ENCODE data around the gene ARHGEF37.

ARHGEF37 gene

DNA sequence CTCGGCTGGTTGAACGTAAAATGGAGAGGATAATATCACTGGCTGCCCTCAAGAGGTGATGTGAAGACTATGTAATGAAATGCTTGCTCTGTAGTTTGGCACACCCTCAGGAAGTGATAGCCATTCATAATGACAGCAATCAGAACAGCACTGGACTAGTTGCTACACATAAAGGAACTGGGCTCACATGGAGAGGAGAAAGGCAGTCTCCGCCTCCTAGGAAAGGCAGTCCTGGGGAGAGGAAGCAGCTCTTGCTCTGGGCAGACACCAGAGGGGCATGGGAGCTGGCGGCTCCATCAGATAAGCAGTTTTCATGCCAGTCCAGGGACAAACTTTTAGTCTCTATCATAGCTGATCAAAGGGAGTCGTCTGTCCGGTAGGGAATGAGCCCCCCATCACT, 46.9 kb downstream of the ARHGEF37 start:
- no peak for DNase-seq (ENCODE audit: low read depth in 2 of 2)

DNA sequence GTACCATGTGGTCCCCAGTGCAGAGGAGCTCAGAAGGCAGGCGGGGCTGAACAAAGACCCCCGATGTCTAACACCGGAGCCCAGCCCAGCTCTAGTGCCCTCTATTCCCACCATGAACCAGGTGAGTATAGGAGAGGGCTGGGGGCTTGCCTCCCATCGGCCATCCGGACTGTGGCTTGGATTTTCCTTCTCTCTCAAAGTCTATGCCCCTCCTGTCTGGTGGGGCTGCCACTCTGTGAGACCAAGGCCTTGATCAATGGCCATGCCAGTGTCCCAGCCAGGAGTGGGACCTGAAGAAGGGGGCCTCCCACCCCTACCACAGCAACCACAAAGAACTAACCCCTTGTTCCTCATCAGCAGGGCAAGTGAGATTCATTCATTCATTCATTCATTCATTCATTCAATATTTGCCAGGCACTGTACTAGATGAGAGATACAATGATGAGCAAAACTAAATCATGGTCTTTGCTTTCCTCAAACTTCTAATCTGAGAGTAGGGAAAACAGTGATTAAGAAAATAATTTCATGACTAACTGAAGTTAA, 47.6 kb downstream of the ARHGEF37 start:
- DNase-seq (ENCODE audit: low read depth in 2 of 2), result no peak

DNA sequence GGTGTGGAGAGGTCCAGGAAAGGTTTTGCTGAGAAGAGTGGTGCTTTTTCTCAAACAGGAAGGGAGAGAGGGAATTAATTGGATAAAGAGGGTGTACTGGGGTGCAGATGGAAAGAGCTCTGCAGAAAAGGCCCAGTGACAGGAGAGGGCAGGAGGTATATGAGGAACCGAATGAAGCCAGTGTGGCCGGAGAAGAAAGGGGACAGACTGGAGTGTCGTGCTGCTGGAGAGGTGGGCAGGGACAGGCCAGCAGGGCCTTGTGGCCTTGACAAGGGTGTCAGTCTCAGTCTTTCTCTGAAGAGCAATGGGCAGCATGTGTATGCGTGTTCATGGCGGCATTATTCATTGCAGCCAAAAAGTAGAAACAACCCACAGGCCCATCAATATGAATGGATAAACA, 48.1 kb downstream of the ARHGEF37 start:
- no peak for DNase-seq (ENCODE audit: low read depth in 2 of 2)

DNA sequence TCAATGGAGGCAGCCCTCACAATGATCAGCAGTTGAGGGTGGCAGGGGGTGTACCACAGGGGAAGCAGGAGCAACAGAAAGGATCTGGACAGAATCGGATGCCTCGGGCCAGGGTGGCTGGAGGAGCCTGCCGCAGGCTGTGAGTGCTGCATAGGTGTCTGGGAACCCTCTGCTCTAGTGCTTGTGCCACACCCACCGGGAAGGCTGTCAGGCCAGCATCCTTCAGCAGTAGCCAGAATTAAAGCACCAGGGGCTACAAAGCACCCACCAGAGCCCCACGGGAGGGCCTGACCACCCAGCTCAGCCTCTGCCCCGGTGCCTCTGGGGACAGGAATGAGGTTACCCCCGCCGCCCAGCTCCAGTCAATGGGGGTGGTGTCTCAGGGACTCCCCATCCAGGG, 49.0 kb downstream of the ARHGEF37 start:
- no peak for DNase-seq (ENCODE audit: low read depth in 2 of 2)

DNA sequence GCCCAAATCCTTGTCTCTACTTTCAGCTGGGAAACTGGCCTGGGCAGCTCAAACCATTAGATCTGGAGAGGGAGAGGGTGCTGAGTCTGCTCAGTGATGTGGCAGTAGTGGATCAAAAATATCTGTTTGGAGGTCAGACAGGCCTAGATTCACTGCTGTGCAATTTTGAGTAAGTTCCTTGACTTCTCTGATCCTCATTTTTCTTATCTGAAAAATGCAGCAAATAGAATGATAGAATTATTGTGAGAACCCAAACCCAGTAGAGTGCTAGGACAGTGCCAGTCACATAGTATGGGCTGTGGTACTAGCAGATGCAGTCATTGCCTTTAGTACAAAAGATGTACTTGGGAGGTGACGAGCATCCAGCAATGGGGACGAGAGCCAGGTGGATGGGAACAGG, 50.2 kb downstream of the ARHGEF37 start:
- no peak for DNase-seq (ENCODE audit: low read depth in 2 of 2)

DNA sequence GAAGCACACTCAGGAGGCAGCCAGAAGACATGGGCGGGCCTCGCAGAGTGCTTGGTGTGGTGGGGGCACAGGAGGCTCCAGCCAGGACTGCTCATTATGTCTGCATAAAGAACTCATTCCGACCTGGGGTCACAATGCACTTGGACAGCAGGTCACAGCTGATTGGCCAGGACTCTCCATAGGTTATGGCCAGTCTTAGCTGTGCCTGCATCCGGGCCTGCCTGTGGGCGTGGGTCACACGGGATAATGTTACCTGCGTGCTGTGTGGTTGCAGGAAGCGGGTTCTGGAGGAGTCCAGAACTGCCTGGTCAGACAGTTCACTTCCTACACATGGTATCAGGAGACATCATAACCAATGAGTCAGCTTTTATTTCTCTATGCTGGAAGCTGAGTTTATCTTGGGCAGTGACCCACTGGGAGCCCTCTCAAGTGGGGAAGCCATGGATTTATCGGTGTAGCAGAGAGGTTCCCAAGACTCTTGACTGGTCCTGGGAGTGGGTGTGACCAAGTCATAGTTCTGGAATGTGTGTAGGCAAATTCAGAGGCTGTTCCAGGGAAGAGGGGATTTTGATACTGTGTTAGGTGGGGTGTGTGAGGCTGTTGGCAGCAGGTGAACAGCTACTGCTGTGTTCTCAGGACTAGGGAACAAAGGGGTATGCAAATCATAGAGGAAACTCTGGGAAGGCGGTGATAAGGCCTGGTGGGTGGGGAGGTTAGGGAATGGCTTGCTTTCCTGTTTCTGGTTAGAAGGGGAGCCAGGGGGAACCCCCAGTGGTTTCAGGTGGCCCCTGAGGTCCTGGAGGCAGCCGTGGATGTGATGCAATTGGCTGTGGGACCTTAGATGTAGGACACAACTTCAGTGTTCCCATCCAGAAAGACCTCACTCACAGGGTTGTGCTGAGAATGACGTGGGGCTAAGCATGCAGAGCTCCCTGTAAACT, 51.3 kb downstream of the ARHGEF37 start:
- DNase-seq (ENCODE audit: low read depth in 2 of 2), result no peak

DNA sequence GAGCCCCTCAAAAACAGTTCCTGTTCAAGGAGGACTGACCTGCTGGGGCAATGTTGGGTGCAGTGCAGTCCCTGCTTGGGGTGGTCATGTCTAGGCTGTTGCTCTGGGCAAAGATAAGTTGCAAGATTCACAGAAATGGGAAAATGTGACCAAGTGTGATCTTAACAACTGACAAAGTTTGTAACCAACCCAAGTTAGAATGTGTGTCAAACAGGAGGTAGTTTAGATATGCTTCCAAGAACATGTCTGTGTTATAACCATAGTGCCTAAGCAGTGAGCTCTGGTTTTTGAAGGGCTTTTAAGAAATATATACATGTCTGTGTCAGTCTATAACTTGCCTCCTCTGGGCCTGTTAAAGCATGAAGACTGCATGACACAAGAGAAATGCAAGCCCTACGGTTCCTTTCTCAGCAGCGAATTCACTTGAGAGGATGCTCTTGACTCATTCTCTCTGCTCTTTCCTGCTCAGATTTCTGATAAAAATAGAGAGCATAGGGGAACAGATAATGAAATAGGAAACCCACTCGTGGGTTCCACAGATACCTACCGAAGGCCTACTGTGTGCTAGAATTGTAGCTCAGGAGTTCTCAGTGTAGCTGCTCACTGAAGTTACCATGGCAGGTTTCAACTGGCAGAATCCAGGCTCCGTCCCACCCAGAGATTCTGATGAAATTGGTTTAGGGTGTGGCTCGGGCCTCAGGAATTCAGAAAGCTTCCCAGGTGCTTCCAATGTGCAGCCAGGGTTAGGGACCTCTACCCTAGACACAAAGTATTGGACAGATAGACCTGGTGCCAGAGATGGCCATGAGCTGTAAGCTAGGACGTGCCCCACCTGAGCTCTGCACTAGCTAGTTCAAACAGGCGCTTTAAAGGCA, 52.4 kb downstream of the ARHGEF37 start:
- no peak for DNase-seq (ENCODE audit: low read depth in 2 of 2)

DNA sequence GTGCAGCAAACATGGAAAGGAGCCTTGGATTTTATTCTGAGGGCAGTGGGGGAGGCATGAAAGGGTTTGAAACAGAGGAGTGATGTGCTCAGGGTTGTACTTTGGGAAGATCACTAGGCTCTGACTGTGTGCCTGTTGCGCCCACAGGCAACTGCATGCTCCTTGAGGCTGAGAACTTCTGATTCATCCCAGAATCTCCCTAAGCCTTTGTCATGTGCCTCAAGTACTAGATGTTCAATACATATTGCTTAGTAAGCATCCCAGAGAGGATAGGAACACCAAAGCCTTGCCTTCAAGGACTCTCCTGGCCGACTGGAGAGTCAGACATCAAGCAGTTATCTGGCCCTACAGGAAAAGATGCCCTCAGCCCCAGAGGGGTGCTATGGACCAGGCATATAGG, 54.1 kb downstream of the ARHGEF37 start:
- no peak for DNase-seq (ENCODE audit: low read depth in 2 of 2)

DNA sequence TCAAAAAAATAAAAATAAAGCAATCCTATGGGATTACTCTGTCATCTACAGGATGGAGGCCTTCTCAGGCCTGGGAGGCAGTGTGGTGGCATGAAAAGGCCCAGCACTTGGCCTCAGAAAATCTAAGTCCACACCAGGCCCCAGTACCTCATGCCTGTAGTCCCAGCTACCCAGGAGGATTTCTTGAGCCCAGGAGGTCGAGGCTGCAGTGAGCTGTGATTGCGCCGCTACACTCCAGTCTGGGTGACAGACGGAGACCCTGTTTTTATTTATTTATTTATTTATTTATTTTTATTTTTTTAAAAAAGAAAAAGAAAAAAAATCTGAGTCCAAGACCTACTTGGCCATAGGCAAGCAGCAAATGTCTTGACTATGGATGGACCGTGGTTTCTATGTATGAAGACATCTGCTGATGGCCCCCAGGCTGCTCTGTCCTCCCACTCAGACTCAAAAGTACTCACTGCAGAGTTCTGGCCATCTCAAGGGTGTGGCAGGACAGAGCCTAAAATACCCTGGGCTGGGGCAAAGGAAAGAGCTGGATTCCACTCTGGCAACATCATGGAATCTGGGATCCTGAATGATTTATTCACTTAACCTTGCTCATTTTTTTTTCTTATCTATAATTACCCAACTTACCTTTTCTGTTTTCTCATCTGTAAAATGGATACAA, 55.0 kb downstream of the ARHGEF37 start:
- DNase-seq (ENCODE audit: low read depth in 2 of 2), result no peak

DNA sequence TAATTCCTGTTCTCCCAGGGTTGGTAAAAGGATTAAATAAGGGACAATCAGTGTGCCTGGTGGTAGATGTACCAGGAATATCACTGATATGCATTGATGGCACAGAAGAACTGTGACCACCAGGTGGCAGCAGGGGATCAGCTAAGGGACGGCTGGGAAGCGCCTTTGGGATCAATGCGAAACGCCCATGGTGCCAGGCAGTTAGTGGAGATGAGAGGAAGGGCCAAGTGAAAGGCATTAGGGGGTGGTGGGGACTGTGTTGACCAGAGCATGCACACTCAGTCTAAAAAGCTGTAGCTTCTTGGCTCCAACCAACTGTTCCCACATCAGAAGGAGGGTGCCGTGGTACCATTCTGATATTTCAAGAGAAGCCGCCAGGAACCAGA, 55.6 kb downstream of the ARHGEF37 start:
- DNase-seq (ENCODE audit: low read depth in 2 of 2), result peak in 1 of 2 donors; percentile 24

DNA sequence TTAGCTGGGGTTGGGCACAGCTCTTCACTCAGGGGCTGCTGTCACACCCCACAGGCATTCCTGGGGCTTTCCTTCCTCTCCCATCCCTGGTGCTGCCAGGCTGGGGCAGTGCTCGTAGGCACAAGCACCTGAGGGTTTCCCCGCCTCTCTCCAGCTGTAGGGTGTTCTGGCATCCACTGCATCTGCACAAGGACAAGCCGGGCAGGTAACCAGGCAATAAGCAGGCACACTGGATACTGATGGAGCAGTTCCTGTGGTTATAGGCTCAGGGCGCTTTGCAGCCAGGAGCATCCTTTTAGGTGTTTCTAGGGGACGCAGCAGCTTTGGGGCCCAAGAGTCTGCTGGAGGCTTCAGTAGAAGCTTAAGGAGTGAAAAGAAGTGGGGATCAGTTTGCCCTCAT, 56.8 kb downstream of the ARHGEF37 start:
- DNase-seq (ENCODE audit: low read depth in 2 of 2), result no peak

DNA sequence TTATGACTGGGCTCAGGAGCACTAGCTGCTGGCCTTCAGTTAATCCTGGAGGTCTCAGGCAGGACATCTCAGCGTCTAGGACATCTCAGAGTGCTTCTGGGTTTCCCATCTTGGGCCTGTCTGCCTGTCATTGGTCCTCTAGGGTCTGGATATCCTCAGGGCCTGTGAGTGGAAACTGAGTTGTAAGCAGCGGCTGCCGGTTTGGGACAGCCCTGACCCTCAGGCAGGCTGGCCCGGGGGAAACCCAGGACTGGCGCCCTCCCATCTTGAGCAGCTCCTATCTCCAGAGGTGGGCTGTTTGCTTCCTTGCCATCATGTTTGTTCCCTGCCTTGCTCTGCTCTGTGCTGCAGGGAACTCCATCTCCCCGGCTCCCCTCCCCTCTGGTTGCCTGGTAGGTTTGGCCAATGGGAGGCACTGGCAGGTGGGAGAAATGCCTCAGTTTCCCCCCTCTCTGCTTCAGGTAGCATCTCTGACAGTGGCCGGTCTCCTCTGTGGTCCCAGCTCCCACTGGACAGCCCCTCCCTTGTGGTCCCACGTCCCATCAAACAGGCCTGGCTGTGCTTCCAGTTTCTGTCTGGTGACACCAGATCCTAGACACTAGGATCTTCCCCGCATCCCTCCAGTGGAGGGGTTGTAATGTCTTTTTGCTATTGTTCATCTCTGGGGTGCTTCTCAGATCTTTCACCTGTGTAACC, 57.4 kb downstream of the ARHGEF37 start:
- DNase-seq (ENCODE audit: low read depth in 2 of 2), result no peak

DNA sequence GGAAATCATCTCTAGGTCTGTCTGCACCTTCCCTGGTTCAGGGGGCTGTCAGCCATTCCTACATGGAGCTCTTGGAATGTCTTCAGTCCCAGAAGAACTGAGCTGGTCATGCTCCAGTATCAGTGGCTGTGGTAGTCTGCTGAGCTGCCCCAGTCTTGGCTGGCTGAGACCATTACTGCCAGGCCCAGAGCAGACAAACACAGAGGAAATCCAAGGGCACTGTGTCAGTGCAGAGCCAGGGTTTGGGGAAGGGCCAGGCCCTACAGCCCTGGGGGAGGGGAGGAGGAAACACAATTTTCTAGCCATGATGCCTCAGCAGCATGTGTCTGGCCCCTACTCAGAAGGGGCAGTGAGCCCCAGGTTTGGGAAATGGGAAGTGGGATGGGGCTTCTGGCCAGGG, 58.4 kb downstream of the ARHGEF37 start:
- DNase-seq (ENCODE audit: low read depth in 2 of 2), result no peak

DNA sequence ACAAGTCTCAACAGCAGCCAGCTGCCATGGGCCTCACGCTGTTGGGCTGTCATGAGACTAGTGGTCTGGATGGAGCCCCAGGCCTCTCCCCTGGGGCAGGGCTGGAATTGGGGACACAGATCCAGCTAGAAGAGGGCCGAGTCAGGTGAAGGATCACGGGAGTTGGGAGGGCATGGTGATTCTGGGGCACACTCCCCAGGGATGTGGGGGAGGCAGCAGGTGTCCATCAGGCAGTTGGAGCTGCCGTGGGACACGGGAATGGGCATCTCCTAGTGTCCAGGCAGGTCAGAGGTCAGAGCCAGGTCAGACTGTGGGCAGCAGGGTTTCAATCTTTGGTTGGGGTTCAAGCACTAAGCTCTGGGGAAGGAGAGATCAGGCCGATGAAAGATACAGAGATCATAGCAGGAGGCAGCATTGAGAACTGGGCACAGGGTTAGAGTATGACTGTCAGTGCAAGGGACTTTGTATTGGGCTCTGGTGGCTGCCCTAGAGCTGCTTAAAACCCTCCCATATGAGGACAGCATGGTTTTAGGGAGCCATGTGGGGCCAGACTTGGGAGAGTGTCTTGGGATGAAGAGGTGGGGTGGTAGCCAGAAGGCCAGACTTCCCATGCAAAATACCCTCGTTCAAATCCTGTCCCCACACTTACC, 59.2 kb downstream of the ARHGEF37 start:
- no peak for DNase-seq (ENCODE audit: low read depth in 2 of 2)

DNA sequence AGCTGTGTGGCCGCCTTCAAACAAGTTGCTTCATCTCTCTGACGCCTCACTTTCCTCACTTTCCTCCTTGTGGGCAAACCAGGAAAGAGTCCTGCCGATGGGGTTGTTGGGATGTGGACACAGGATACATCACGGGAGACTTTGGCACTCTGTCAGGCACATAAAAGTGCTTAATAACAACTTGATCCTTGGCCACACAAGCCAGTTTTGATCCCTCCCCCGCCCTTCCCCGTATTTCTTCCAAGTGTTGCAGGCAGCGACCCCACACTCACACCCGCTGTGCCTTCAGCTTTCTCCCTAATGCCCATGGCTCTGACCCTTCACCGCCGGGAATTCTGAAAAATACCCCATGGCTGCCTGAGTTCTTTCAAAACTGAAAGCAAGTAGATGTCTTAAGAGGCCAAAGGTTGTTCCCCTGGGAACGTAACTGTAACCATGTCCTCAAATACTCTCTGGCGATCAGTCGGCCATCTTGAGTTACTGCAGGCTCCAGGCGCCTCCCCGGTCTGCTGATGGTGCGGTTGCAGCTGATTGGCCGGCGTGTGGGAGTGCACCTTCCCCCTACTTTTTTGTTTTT, 59.8 kb downstream of the ARHGEF37 start:
- no peak for DNase-seq (ENCODE audit: low read depth in 2 of 2)

DNA sequence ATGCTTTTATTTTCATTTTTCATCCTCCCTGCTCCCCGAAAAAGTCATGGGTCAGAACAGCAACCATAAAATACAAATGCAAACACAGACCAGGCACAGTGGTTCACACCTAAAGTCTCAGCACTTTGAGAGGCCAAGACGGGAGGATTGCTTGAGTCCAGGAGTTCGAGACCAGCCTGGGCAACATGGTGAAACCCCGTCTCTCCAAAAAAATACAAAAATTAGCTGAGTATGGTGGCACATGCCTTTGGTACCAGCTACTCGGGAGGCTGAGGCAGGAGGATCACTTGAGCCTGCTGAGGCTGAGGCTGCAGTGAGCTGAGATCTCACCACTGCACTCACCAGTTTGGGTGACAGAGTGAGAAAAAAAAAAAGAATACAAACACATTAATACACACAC, 60.3 kb downstream of the ARHGEF37 start:
- no peak for DNase-seq (ENCODE audit: low read depth in 2 of 2)

DNA sequence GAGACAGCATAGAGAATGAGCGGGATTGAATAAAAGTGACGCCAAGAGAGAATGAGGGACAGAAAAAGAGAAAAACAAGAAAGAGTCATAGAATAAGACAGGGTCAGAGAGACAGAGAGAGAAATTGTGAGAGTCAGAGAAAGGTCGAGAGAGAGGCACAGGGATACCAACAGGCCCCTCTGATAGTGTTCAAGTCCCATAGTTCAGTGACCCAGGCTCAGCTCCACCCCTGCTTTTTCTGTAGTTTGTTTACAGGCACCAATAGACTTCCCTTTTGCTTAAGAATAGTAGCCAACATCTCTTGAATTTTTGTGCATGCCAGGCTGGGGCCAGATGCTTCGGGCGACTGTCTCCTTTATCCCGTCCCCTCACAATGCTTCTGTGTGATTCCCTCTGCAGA, 62.5 kb downstream of the ARHGEF37 start:
- DNase-seq (ENCODE audit: low read depth in 2 of 2), result no peak

DNA sequence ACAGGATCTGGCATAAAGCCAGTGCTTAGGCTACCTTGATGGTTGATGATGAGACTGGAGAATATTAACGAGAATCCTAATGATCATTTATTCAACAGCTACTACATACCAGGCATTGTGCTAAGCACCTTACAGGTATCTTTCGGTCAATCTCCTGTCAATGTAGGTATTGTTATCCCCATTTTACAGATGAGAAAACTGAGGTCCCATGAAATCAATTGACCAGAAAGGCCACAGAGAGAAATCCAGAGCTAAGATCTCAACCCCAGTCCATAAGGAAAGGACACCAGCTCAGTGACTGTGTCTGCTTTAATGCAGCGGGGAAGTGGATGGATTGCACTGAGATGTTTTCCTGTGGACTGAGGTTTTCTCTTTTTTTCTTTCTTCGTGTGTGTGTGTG, 63.3 kb downstream of the ARHGEF37 start:
- no peak for DNase-seq (ENCODE audit: low read depth in 2 of 2)

DNA sequence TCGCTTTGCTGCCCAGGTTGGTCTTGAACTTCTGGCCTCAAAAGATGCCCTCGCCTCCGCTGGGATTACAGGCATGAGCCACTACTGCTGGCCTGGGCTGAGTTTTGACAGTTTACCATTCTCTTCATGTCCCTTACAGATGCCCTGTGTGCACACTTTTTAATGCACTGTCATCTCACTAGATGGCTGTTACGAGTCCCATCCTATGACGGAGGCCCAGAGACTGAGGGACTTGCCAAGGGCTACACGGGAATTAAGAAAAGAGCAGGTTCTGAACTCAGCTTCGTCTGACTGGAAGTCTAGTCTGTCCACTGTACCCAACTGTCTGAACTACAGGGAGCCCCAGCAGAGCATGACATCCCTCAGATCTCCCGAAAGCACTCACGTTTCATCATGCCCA, 63.9 kb downstream of the ARHGEF37 start:
- no peak for DNase-seq (ENCODE audit: low read depth in 2 of 2)

DNA sequence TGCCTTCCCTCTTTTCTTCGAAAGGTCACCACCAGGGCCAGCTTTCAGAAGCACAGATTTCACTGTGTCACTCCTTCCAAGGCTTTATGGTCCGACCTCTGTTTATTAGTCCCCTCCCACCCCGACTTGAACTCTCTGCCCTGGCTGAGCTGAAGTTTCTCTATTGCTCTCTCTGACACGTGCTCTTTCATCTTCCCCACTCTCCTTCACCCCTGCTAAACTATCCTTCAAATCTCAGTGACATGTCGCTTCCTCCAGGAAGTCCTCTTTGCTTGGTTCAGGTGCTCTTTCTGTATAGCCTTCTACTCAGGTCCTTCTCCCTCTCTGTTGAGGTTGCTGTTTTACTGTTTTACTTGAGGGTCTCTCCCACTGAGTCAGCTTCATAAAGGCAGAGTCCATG, 64.4 kb downstream of the ARHGEF37 start:
- no peak for DNase-seq (ENCODE audit: low read depth in 2 of 2)

DNA sequence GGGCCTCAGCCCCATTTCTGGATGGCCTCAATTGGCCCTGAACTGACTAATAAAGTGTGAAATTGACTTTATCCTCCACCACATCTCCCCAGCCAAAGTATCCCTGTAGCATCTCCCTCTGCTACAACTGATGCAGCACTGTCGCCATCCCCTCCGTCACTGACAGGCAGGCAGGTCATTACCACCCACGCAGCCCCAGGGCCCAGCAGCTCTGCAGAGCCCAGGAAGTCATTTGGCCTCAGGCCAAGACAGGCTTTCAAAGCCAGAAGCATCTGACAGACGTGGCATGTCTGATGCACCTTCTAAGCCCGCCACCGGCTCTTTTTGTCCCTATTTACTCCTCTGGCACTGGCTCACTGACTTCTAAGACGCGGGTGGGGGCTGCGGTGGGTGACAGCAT, 65.3 kb downstream of the ARHGEF37 start:
- DNase-seq (ENCODE audit: low read depth in 2 of 2), result peak in 1 of 2 donors; percentile 14

All from stimulated activated CD8-positive, alpha-beta memory T cell treated with anti-CD3 and anti-CD28 coated beads, Interleukin-2, amount 100 ng/mL, for 1 hour (primary cell).